HEK293 (cell line): ENCODE measurements around the gene DUSP21.

Experiments
- CTCF ChIA-PET: fragments of 350-600 bp; formaldehyde crosslinking; extraction: SDS; loops from one replicate; lab custom pipeline; 2021; ENCODE audit warnings: antibody characterized with exemption; lab: Yijun Ruan, JAX
- POLR2A ChIA-PET: fragments of 300-600 bp; formaldehyde crosslinking; extraction: SDS; loops from one replicate; lab custom pipeline; 2020; ENCODE audit warnings: antibody characterized with exemption, inconsistent platforms; lab: Yijun Ruan, JAX
- H3K27ac ChIP-seq: fragments of 200-500 bp; sonication (Bioruptor generic); 2 replicates; pipeline ENCODE4 v1.5.1; 2014; ENCODE audit warnings: low read depth, low read length, control low read depth, inconsistent platforms; ENCODE audit errors: extremely low read depth
- H3K36me3 ChIP-seq, 2 experiments: fragments of 200-500 bp in 1 of 2; sonication (Bioruptor generic) in 1 of 2; 1 replicate in 1 of 2; 2 replicates in 1 of 2; pipeline ENCODE4 v1.5.1; 2014 to 2017; ENCODE audit warnings: inconsistent platforms in 2 of 2, low read length in 2 of 2; ENCODE audit not compliant: control insufficient read depth in 2 of 2, insufficient read depth in 1 of 2
- H3K4me1 ChIP-seq: fragments of 200-500 bp; sonication (Bioruptor generic); 2 replicates; pipeline ENCODE4 v1.5.1; 2014; ENCODE audit warnings: mild to moderate bottlenecking, low read length, inconsistent platforms; ENCODE audit not compliant: control insufficient read depth, insufficient read depth
- H3K4me3 ChIP-seq: 2 replicates; pipeline ENCODE4 v1.5.1; 2011; ENCODE audit warnings: low read depth, mild to moderate bottlenecking, control low read depth, low read length, moderate library complexity
- H3K9me3 ChIP-seq: fragments of 200-500 bp; sonication (Bioruptor generic); 2 replicates; pipeline ENCODE4 v1.5.1; 2014; ENCODE audit warnings: low read depth, low read length, inconsistent platforms; ENCODE audit not compliant: control insufficient read depth, insufficient read depth
- GLIS2 ChIP-seq: fragments of 450-650 bp; formaldehyde crosslinking; IDR thresholded peaks from 2 replicates; pipeline ENCODE4 v1.5.1; 2016; ENCODE audit warnings: missing biosample characterization, missing genetic modification characterization
- HOXA7 ChIP-seq: sonication (generic); formaldehyde crosslinking; IDR thresholded peaks from 2 replicates; pipeline ENCODE4 v1.8.1; 2022; ENCODE audit warnings: missing genetic modification reagents, borderline replicate concordance
- SCRT1 ChIP-seq: fragments of 450-650 bp; formaldehyde crosslinking; IDR thresholded peaks from 2 replicates; pipeline ENCODE4 v1.5.1; 2016; ENCODE audit warnings: missing biosample characterization, missing genetic modification characterization, borderline replicate concordance
- ZFP69B ChIP-seq: fragments of 450-650 bp; formaldehyde crosslinking; IDR thresholded peaks from 2 replicates; pipeline ENCODE4 v1.5.1; 2016; ENCODE audit warnings: missing biosample characterization, missing genetic modification characterization
- ZIC2 ChIP-seq: fragments of 450-650 bp; formaldehyde crosslinking; IDR thresholded peaks from 2 replicates; pipeline ENCODE4 v1.5.1; 2016; ENCODE audit warnings: missing biosample characterization, missing genetic modification characterization
- ZNF214 ChIP-seq: fragments of 450-650 bp; formaldehyde crosslinking; IDR thresholded peaks from 2 replicates; pipeline ENCODE4 v1.5.1; 2017; ENCODE audit warnings: missing biosample characterization, mild to moderate bottlenecking, missing genetic modification characterization, borderline replicate concordance
- ZNF23 ChIP-seq: fragments of 450-650 bp; formaldehyde crosslinking; IDR thresholded peaks from 2 replicates; pipeline ENCODE4 v1.5.1; 2016; ENCODE audit warnings: missing biosample characterization, missing genetic modification characterization, borderline replicate concordance
- ZNF239 ChIP-seq: fragments of 450-650 bp; formaldehyde crosslinking; IDR thresholded peaks from 2 replicates; pipeline ENCODE4 v1.5.1; 2016; ENCODE audit warnings: missing biosample characterization, missing genetic modification characterization
- ZNF350 ChIP-seq: fragments of 450-650 bp; formaldehyde crosslinking; IDR thresholded peaks from 2 replicates; pipeline ENCODE4 v1.5.0; 2017; ENCODE audit warnings: missing biosample characterization, mild to moderate bottlenecking, missing genetic modification characterization
- ZNF394 ChIP-seq: fragments of 450-650 bp; formaldehyde crosslinking; IDR thresholded peaks from 2 replicates; pipeline ENCODE4 v1.5.1; 2016; ENCODE audit warnings: missing biosample characterization, missing genetic modification characterization, mild to moderate bottlenecking, moderate library complexity, borderline replicate concordance
- ZNF600 ChIP-seq: fragments of 450-650 bp; formaldehyde crosslinking; IDR thresholded peaks from 2 replicates; pipeline ENCODE4 v1.5.1; 2016; ENCODE audit warnings: missing biosample characterization, missing genetic modification characterization
- ZNF610 ChIP-seq: fragments of 450-650 bp; formaldehyde crosslinking; IDR thresholded peaks from 2 replicates; pipeline ENCODE4 v1.5.1; 2016; ENCODE audit warnings: missing biosample characterization, missing genetic modification characterization, borderline replicate concordance
- ZNF664 ChIP-seq: fragments of 450-650 bp; formaldehyde crosslinking; IDR thresholded peaks from 2 replicates; pipeline ENCODE4 v1.5.1; 2016; ENCODE audit warnings: missing biosample characterization, missing genetic modification characterization
- ZNF701 ChIP-seq: fragments of 450-650 bp; formaldehyde crosslinking; IDR thresholded peaks from 2 replicates; pipeline ENCODE4 v1.5.1; 2016; ENCODE audit warnings: missing biosample characterization, missing genetic modification characterization
- ZNF776 ChIP-seq: fragments of 450-650 bp; formaldehyde crosslinking; IDR thresholded peaks from 2 replicates; pipeline ENCODE4 v1.5.0; 2017; ENCODE audit warnings: missing biosample characterization, missing genetic modification characterization, borderline replicate concordance
- TF ChIP-seq, protein P1 (sequence below): fragments of 450-650 bp; formaldehyde crosslinking; IDR thresholded peaks from 2 replicates; pipeline ENCODE4 v1.5.1; 2016; ENCODE audit warnings: missing biosample characterization, missing genetic modification characterization
- TF ChIP-seq, protein P2 (sequence below): fragments of 450-650 bp; formaldehyde crosslinking; IDR thresholded peaks from 2 replicates; pipeline ENCODE4 v1.5.1; 2016; ENCODE audit warnings: missing biosample characterization, missing genetic modification characterization
- TF ChIP-seq, protein P3 (sequence below): fragments of 450-650 bp; formaldehyde crosslinking; IDR thresholded peaks from 2 replicates; pipeline ENCODE4 v1.5.1; 2016; ENCODE audit warnings: missing biosample characterization, missing genetic modification characterization
- TF ChIP-seq, protein P4 (sequence below): sonication (generic); formaldehyde crosslinking; IDR thresholded peaks from 2 replicates; pipeline ENCODE4 v1.8.1; 2022; ENCODE audit warnings: mild to moderate bottlenecking, moderate library complexity, missing genetic modification reagents

DUSP21 gene

DNA sequence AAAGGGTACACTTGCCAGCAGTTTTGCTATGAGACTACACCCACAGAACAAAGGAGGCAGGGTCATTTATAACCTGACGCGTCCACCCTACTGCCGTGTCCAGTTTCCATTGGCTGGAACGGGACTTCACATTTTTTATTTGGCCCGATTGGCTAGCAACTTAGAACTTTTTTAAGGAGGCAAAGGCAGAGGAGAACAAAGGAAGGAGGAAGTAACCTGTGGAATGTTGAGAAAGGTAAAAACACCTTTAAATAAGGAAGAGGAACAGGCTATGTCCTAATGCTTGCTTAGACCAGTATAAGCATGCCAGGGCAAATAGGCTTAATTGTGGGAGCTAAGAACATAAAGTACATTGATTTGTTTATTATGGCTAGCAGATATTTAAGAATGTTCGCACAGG, 47.8 kb downstream of the DUSP21 start:
- H3K9me3 ChIP-seq = no peaks in the 10 kb centered on the region
- no peak for TF ChIP-seq ZNF600
- no peak for TF ChIP-seq ZNF664 (tag by site-specific recombination)
- TF ChIP-seq, protein P1, sequence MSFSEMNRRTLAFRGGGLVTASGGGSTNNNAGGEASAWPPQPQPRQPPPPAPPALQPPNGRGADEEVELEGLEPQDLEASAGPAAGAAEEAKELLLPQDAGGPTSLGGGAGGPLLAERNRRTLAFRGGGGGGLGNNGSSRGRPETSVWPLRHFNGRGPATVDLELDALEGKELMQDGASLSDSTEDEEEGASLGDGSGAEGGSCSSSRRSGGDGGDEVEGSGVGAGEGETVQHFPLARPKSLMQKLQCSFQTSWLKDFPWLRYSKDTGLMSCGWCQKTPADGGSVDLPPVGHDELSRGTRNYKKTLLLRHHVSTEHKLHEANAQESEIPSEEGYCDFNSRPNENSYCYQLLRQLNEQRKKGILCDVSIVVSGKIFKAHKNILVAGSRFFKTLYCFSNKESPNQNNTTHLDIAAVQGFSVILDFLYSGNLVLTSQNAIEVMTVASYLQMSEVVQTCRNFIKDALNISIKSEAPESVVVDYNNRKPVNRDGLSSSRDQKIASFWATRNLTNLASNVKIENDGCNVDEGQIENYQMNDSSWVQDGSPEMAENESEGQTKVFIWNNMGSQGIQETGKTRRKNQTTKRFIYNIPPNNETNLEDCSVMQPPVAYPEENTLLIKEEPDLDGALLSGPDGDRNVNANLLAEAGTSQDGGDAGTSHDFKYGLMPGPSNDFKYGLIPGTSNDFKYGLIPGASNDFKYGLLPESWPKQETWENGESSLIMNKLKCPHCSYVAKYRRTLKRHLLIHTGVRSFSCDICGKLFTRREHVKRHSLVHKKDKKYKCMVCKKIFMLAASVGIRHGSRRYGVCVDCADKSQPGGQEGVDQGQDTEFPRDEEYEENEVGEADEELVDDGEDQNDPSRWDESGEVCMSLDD (tag by site-specific recombination) = no peak
- TF ChIP-seq SCRT1 (tag by site-specific recombination) = no peak
- no peak for TF ChIP-seq ZIC2 (tag by site-specific recombination)
- TF ChIP-seq ZNF610 (tag by site-specific recombination) = no peak
- no peak for TF ChIP-seq GLIS2
- TF ChIP-seq, protein P2, sequence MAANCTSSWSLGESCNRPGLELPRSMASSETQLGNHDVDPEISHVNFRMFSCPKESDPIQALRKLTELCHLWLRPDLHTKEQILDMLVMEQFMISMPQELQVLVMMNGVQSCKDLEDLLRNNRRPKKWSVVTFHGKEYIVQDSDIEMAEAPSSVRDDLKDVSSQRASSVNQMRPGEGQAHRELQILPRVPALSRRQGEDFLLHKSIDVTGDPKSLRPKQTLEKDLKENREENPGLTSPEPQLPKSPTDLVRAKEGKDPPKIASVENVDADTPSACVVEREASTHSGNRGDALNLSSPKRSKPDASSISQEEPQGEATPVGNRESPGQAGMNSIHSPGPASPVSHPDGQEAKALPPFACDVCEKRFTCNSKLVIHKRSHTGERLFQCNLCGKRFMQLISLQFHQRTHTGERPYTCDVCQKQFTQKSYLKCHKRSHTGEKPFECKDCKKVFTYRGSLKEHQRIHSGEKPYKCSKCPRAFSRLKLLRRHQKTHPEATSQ (tag by site-specific recombination) = no peak
- TF ChIP-seq ZNF239 = no peak
- TF ChIP-seq ZNF350 (tag by site-specific recombination) = no peak
- TF ChIP-seq ZNF23 (tag by site-specific recombination) = no peak
- TF ChIP-seq ZNF776 = no peak
- TF ChIP-seq, protein P3, sequence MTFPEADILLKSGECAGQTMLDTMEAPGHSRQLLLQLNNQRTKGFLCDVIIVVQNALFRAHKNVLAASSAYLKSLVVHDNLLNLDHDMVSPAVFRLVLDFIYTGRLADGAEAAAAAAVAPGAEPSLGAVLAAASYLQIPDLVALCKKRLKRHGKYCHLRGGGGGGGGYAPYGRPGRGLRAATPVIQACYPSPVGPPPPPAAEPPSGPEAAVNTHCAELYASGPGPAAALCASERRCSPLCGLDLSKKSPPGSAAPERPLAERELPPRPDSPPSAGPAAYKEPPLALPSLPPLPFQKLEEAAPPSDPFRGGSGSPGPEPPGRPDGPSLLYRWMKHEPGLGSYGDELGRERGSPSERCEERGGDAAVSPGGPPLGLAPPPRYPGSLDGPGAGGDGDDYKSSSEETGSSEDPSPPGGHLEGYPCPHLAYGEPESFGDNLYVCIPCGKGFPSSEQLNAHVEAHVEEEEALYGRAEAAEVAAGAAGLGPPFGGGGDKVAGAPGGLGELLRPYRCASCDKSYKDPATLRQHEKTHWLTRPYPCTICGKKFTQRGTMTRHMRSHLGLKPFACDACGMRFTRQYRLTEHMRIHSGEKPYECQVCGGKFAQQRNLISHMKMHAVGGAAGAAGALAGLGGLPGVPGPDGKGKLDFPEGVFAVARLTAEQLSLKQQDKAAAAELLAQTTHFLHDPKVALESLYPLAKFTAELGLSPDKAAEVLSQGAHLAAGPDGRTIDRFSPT (tag by site-specific recombination) = no peak
- no peak for TF ChIP-seq HOXA7
- no peak for TF ChIP-seq ZNF394 (tag by site-specific recombination)
- TF ChIP-seq ZNF214 (tag by site-specific recombination) = no peak
- TF ChIP-seq ZNF701 (tag by site-specific recombination) = no peak
- TF ChIP-seq ZFP69B (tag by site-specific recombination) = no peak
- TF ChIP-seq, protein P4, sequence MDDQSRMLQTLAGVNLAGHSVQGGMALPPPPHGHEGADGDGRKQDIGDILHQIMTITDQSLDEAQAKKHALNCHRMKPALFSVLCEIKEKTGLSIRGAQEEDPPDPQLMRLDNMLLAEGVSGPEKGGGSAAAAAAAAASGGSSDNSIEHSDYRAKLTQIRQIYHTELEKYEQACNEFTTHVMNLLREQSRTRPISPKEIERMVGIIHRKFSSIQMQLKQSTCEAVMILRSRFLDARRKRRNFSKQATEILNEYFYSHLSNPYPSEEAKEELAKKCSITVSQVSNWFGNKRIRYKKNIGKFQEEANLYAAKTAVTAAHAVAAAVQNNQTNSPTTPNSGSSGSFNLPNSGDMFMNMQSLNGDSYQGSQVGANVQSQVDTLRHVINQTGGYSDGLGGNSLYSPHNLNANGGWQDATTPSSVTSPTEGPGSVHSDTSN (CRISPR knock-in tag) = no peak
- CTCF ChIA-PET = interaction anchor here (0.6 to 0.7 kb wide), 2 partner anchors 15 to 178 kb away, joined by 3 to 4 read pairs; no protein-coding TSS in a partner anchor
- H3K4me1 ChIP-seq = no peaks in the 10 kb centered on the region
- POLR2A ChIA-PET = no interaction called here
- H3K4me3 ChIP-seq = no peak overlapping the region
- no peak overlapping the region for H3K27ac ChIP-seq
- peaks cover 0 to 3% of the 10 kb centered on the region in 2 experiments; a peak in 2 of 3 replicates for H3K36me3 ChIP-seq
